ENCODE measurements around the gene SENP3.

SENP3 gene

DNA sequence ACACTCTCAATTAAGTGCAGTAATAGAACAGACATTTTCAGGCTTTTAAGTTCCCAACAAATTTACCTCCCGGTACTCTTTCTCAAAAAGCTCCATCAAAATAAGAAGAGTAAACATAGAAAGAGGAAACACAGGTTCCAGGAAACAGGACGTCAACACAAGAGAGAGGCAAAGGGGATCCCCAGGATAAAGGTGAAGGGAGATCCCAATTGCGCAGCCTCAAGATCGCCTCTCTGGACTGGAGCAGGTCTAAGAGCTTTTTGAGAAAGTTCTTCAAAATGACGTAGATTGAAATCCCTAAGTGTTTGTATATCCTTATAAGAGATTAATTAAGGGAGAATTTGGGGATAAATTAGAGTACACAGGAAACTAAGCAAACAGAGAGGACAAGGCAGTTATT lies 56.9 kb downstream of the SENP3 start:
- Histone ChIP-seq H3K27me3 (replicated peaks) (no peaks in the 10 kb centered on the region), H3K4me3 (ENCODE audit: low read depth, low read length) (no peak overlapping the region), H3K27ac (no peak overlapping the region), H3K36me3 (replicated peaks) (no peaks in the 10 kb centered on the region)
- DNase-seq: no peak
- TF ChIP-seq, protein P1, sequence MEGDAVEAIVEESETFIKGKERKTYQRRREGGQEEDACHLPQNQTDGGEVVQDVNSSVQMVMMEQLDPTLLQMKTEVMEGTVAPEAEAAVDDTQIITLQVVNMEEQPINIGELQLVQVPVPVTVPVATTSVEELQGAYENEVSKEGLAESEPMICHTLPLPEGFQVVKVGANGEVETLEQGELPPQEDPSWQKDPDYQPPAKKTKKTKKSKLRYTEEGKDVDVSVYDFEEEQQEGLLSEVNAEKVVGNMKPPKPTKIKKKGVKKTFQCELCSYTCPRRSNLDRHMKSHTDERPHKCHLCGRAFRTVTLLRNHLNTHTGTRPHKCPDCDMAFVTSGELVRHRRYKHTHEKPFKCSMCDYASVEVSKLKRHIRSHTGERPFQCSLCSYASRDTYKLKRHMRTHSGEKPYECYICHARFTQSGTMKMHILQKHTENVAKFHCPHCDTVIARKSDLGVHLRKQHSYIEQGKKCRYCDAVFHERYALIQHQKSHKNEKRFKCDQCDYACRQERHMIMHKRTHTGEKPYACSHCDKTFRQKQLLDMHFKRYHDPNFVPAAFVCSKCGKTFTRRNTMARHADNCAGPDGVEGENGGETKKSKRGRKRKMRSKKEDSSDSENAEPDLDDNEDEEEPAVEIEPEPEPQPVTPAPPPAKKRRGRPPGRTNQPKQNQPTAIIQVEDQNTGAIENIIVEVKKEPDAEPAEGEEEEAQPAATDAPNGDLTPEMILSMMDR (IDR thresholded peaks at IDR 0.05; ENCODE audit: low read depth, low read length, missing control alignments): no peak
- in situ Hi-C loops (cut with HindIII; ENCODE audit: low pct_ligation_motif_present, low sequenced_read_pairs): no loop called here

DNA sequence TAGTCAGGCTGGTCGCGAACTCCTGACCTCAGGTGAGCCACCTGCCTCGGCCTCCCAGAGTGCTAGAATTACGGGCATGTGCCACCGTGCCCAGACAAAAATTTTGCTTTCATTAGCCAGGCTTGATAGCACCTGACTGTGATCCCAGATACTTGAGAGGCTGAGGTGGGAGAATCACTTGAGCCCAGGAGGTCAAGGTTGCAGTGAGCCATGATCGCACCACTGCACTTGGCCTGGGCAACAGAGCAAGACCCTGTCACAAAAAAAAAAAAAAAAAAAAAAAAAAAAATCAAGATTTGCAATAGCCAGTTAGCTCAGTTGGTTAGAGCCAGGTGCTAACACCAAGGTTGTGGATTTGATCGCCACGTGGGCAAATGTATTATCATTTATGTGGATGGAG lies 59.1 kb downstream of the SENP3 start:
- Histone ChIP-seq H3K27me3 (replicated peaks) (no peaks in the 10 kb centered on the region), H3K36me3 (replicated peaks) (no peaks in the 10 kb centered on the region), H3K4me3 (ENCODE audit: low read depth, low read length) (no peak overlapping the region), H3K27ac (no peak overlapping the region)
- in situ Hi-C loops (cut with HindIII; ENCODE audit: low pct_ligation_motif_present, low sequenced_read_pairs): no loop called here
- no peak for DNase-seq
- TF ChIP-seq, protein P1 (IDR thresholded peaks at IDR 0.05; ENCODE audit: low read depth, low read length, missing control alignments): no peak

Data from brain microvascular endothelial cell (primary cell).